LHCN-M2 (cell line): ENCODE results near the gene CCDC3. TPM values are rescaled to one million over a fixed set of nuclear protein-coding genes. Genes with fewer than 3 reads are reported as not detected.

Source experiments
- DNase-seq: peaks from one replicate; pipeline ENCODE4 v3.0.0-alpha.2; 2012; ENCODE audit warnings: low read depth
- total RNA-seq: library from RNA; depleted of rRNA; stranded (reverse); fragments of >200 nt; gene quantifications from 2 replicates; pipeline ENCODE4 v1.2.3, GENCODE V29; 2014

CCDC3 gene
- total RNA-seq, 1 experiment from 2014 or later: 3.2 TPM

GRCh38 chr10:13000431-13000830 lies 1.1 kb downstream of the CCDC3 start:
- DNase-seq: no peak

GRCh38 chr10:12999849-13000248 lies 1.7 kb downstream of the CCDC3 start:
- no peak for DNase-seq

GRCh38 chr10:12995425-12995861 lies 6.1 kb downstream of the CCDC3 start:
- DNase-seq: no peak

GRCh38 chr10:12993595-12993994 lies 7.9 kb downstream of the CCDC3 start:
- DNase-seq: no peak

GRCh38 chr10:12985347-12985746 lies 16.2 kb downstream of the CCDC3 start:
- no peak for DNase-seq

- DNase-seq: peak; percentile 20
Observed at GRCh38 chr10:12984165-12984747, 17.3 kb downstream of the CCDC3 start.

GRCh38 chr10:12983568-12983967 lies 17.9 kb downstream of the CCDC3 start:
- peak; percentile 19 for DNase-seq

- DNase-seq: peak; percentile 72
Observed at GRCh38 chr10:12981570-12981969, 19.9 kb downstream of the CCDC3 start.

- DNase-seq: no peak
Observed at GRCh38 chr10:12980713-12981306, 20.7 kb downstream of the CCDC3 start.

- DNase-seq: no peak
Observed at GRCh38 chr10:12980102-12980661, 21.3 kb downstream of the CCDC3 start.

GRCh38 chr10:12978891-12979290 lies 22.6 kb downstream of the CCDC3 start:
- DNase-seq: no peak

- no peak for DNase-seq
Observed at GRCh38 chr10:12975906-12976305, 25.6 kb downstream of the CCDC3 start.

GRCh38 chr10:12975266-12975665 lies 26.2 kb downstream of the CCDC3 start:
- no peak for DNase-seq

- no peak for DNase-seq
Observed at GRCh38 chr10:12974491-12975199, 26.9 kb downstream of the CCDC3 start.

- no peak for DNase-seq
Observed at GRCh38 chr10:12974078-12974477, 27.4 kb downstream of the CCDC3 start.

GRCh38 chr10:12973149-12973718 lies 28.3 kb downstream of the CCDC3 start:
- DNase-seq: no peak

- DNase-seq: no peak
Observed at GRCh38 chr10:12972146-12972545, 29.4 kb downstream of the CCDC3 start.

GRCh38 chr10:12971001-12971788 lies 30.3 kb downstream of the CCDC3 start:
- DNase-seq: peak; percentile 81

- DNase-seq: no peak
Observed at GRCh38 chr10:12969951-12970350, 31.6 kb downstream of the CCDC3 start.

- DNase-seq: no peak
Observed at GRCh38 chr10:12966067-12966466, 35.4 kb downstream of the CCDC3 start.

- DNase-seq: peak; percentile 41
Observed at GRCh38 chr10:12965571-12965970, 35.9 kb downstream of the CCDC3 start.
